Mesenchymal stem cell (in vitro differentiated cells and primary cell): ENCODE data around the gene FAM13A.

ENCODE experiments used
- DNase-seq: peaks from one replicate; pipeline ENCODE4 v3.0.0-alpha.2; 2013
- H2AFZ ChIP-seq: one replicate; pipeline ENCODE4 v1.6.1; 2013; ENCODE audit warnings: low read depth, mild to moderate bottlenecking, control low read depth, inconsistent platforms, low read length, moderate library complexity
- H2AK5ac ChIP-seq: 2 replicates; pipeline ENCODE4 v1.6.1; 2013; ENCODE audit warnings: low read length, moderate library complexity, mild to moderate bottlenecking, inconsistent platforms; ENCODE audit not compliant: severe bottlenecking
- H2BK120ac ChIP-seq: one replicate; pipeline ENCODE4 v1.6.1; 2013; ENCODE audit warnings: low read depth, mild to moderate bottlenecking, inconsistent platforms, low read length, moderate library complexity
- H2BK12ac ChIP-seq, 2 experiments: one replicate each; pipeline ENCODE4 v1.6.1; 2013; ENCODE audit warnings: inconsistent platforms in 2 of 2, low read length in 2 of 2, mild to moderate bottlenecking in 2 of 2, moderate library complexity in 2 of 2, control low read depth in 1 of 2
- H2BK15ac ChIP-seq: one replicate; pipeline ENCODE4 v1.6.1; 2013; ENCODE audit warnings: mild to moderate bottlenecking, low read depth, inconsistent platforms; ENCODE audit not compliant: poor library complexity, severe bottlenecking
- H2BK5ac ChIP-seq: 2 replicates; pipeline ENCODE4 v1.6.1; 2013; ENCODE audit warnings: low read depth, mild to moderate bottlenecking, low read length, control low read depth, inconsistent platforms; ENCODE audit not compliant: poor library complexity, severe bottlenecking
- H3K14ac ChIP-seq, 2 experiments: one replicate each; pipeline ENCODE4 v1.6.1; 2013; ENCODE audit warnings: inconsistent platforms in 2 of 2, low read length in 2 of 2, control low read depth in 1 of 2, mild to moderate bottlenecking in 1 of 2, moderate library complexity in 1 of 2
- H3K18ac ChIP-seq, 2 experiments: one replicate each; pipeline ENCODE4 v1.6.1; 2013; ENCODE audit warnings: inconsistent platforms in 2 of 2, low read length in 2 of 2, control low read depth in 1 of 2, low read depth in 1 of 2, mild to moderate bottlenecking in 1 of 2
- H3K23ac ChIP-seq, 2 experiments: one replicate each; pipeline ENCODE4 v1.6.1; 2013; ENCODE audit warnings: inconsistent platforms in 2 of 2, low read length in 2 of 2, mild to moderate bottlenecking in 2 of 2, moderate library complexity in 2 of 2, control low read depth in 1 of 2
- H3K27ac ChIP-seq: 2 replicates; pipeline ENCODE4 v1.5.1; 2013; ENCODE audit warnings: mild to moderate bottlenecking, moderate library complexity, low read length, control low read depth, inconsistent platforms; ENCODE audit not compliant: poor library complexity, severe bottlenecking
- H3K27me3 ChIP-seq, 2 experiments: 2 replicates each; pipeline versions ENCODE4 v1.6.1 to v1.7.0; 2013; ENCODE audit warnings: low read length in 2 of 2, mild to moderate bottlenecking in 2 of 2, moderate library complexity in 2 of 2, control low read depth in 1 of 2, inconsistent platforms in 1 of 2; ENCODE audit not compliant: control insufficient read depth in 1 of 2, insufficient read depth in 1 of 2
- H3K36me3 ChIP-seq, 2 experiments: 2 replicates each; pipeline versions ENCODE4 v1.6.1 to v1.7.0; 2013; ENCODE audit warnings: low read length in 2 of 2, control low read depth in 1 of 2, inconsistent platforms in 1 of 2, low read depth in 1 of 2, mild to moderate bottlenecking in 1 of 2; ENCODE audit not compliant: insufficient read depth in 2 of 2, control insufficient read depth in 1 of 2
- H3K4ac ChIP-seq, 2 experiments: one replicate each; pipeline ENCODE4 v1.6.1; 2013; ENCODE audit warnings: inconsistent platforms in 2 of 2, low read length in 2 of 2, mild to moderate bottlenecking in 2 of 2, moderate library complexity in 2 of 2, control low read depth in 1 of 2, low read depth in 1 of 2
- H3K4me1 ChIP-seq: 2 replicates; pipeline ENCODE4 v1.6.1; 2013; ENCODE audit warnings: low read depth, low read length, control low read depth; ENCODE audit not compliant: control insufficient read depth, insufficient read depth
- H3K4me2 ChIP-seq: 2 replicates; pipeline ENCODE4 v1.6.1; 2013; ENCODE audit warnings: low read length, mild to moderate bottlenecking, inconsistent platforms; ENCODE audit not compliant: poor library complexity, severe bottlenecking
- H3K4me3 ChIP-seq, 2 experiments: 2 replicates each; pipeline versions ENCODE4 v1.5.1 to v1.7.0; 2013; ENCODE audit warnings: low read length in 2 of 2, mild to moderate bottlenecking in 2 of 2, control low read depth in 1 of 2, low read depth in 1 of 2; ENCODE audit not compliant: insufficient read depth in 1 of 2
- H3K79me1 ChIP-seq: replicated peaks from 2 replicates; pipeline ENCODE4 v1.6.1; 2013; ENCODE audit warnings: mild to moderate bottlenecking, control low read depth, low read length, inconsistent platforms; ENCODE audit not compliant: poor library complexity, severe bottlenecking
- H3K9ac ChIP-seq: 2 replicates; pipeline ENCODE4 v1.7.0; 2013; ENCODE audit warnings: mild to moderate bottlenecking, low read length, moderate library complexity
- H3K9me3 ChIP-seq: 2 replicates; pipeline ENCODE4 v1.7.0; 2013; ENCODE audit warnings: mild to moderate bottlenecking, low read length; ENCODE audit not compliant: control insufficient read depth
- H4K8ac ChIP-seq: one replicate; pipeline ENCODE4 v1.6.1; 2013; ENCODE audit warnings: inconsistent platforms, mild to moderate bottlenecking, low read length, moderate library complexity
- H4K91ac ChIP-seq: one replicate; pipeline ENCODE4 v1.6.1; 2013; ENCODE audit warnings: mild to moderate bottlenecking, low read length, inconsistent platforms
- WGBS: methylation state at CpG from one replicate; pipeline ENCODE4 v1.1.7; 2013; ENCODE audit warnings: mixed read lengths; 5-methylcytosine and 5-hydroxymethylcytosine counted together

Gene FAM13A

DNA sequence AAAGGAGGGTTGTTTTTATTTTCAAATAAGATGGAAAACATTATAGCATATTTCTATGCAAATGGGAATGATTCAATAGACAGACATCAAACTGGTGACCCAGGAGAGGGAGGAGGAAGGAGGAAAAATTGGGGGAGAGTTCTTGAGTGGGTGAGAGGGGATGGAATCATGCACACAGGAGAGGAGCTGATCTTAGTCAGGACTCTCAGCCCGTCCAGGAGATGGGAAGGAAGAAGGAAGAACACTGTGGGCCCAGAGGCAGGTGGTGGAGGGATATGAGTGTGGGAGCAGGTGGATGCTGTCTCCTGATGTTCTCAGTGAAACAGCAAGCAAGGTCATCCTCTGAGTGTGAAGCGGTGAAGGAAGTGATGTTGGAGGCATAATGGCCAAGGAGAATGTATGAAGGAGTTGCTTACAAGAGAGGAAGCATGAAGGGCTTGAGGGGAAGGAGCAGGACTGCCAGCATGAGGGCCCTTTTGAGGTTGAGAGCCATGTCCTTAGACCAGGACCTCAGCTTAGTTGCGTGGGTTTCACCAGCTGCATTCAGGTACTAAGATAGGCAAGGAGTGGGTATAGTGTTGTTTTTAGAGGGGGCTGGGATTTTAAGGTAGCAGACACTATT lies 197.7 kb downstream of the FAM13A start:
- 88% methylated on average over 3 of the region's 3 CpGs for WGBS
- Histone ChIP-seq H3K18ac (peak overlapping the region in 1 of 2 experiments; percentile 11), H2BK15ac (peak overlapping the region; percentile 28), H3K23ac (no peak overlapping the region), H2BK5ac (no peak overlapping the region), H3K4me3 (no peak overlapping the region), H3K4ac (peak overlapping the region in 1 of 2 experiments; percentile 86), H3K27ac (no peak overlapping the region), H3K4me1 (no peaks in the 10 kb centered on the region), H2AK5ac (no peak overlapping the region), H3K36me3 (no peaks in the 10 kb centered on the region), H3K4me2 (no peak overlapping the region), H4K91ac (peak overlapping the region; percentile 14), H4K8ac (no peak overlapping the region), H3K9me3 (no peaks in the 10 kb centered on the region), H2BK12ac (peak overlapping the region in 1 of 2 experiments; percentile 94), H3K79me1 (no peaks in the 10 kb centered on the region), H3K9ac (no peak overlapping the region), H2AFZ (peak overlapping the region; percentile 61), H3K27me3 (no peaks in the 10 kb centered on the region), H2BK120ac (no peak overlapping the region), H3K14ac (peak overlapping the region in 1 of 2 experiments; percentile 91)
- no peak for DNase-seq

DNA sequence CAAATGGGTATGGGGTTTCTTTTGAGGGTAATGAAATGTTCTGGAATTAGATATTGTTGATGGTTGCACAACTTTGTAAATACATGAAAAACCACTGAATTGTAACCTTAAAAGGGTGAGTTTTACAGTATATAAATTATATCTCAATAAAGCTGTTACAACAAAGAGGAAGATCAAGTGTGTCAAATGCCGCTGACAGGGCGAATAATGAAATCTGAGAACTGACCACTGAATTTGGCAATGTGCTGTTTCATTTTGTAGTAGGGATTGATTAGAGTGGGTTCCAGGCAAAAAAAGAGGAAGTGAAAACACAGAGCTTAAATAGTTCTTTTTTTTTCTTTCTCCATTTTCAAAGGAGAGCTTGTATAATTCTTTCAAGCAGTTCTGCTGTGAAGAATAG lies 198.2 kb downstream of the FAM13A start:
- Histone ChIP-seq H2BK12ac (no peak overlapping the region), H2AFZ (no peak overlapping the region), H3K9ac (no peak overlapping the region), H3K4me2 (no peak overlapping the region), H3K79me1 (no peaks in the 10 kb centered on the region), H4K91ac (no peak overlapping the region), H3K9me3 (no peaks in the 10 kb centered on the region), H2BK120ac (no peak overlapping the region), H3K27me3 (no peaks in the 10 kb centered on the region), H3K27ac (no peak overlapping the region), H3K4me1 (no peaks in the 10 kb centered on the region), H3K18ac (no peak overlapping the region), H3K4ac (no peak overlapping the region), H3K14ac (no peak overlapping the region), H2BK5ac (no peak overlapping the region), H2BK15ac (no peak overlapping the region), H2AK5ac (no peak overlapping the region), H3K36me3 (no peaks in the 10 kb centered on the region), H3K23ac (no peak overlapping the region), H3K4me3 (no peak overlapping the region), H4K8ac (no peak overlapping the region)
- no peak for DNase-seq
- 100% methylated on average over 2 of the region's 2 CpGs for WGBS

DNA sequence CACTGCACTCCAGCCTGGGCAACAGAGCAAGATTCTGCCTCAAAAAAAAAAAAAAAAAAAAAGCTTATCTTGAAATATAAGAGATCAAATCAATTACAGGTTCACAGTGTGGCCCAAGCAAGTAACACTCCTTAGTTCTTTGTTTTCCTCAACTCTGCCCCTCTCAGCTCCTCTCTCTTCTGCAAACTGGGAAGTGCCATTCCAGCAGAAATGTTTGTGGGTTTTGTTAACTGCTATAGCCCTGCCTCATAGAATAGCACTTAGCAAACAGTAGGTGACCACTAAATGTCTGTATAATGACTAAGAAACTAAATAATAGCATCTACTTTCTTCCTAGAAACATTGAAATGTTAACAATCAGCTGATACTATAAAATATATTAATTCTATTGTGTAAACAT lies 199.4 kb downstream of the FAM13A start:
- no peak overlapping the region for H3K23ac ChIP-seq
- no peak overlapping the region for H4K8ac ChIP-seq

DNA sequence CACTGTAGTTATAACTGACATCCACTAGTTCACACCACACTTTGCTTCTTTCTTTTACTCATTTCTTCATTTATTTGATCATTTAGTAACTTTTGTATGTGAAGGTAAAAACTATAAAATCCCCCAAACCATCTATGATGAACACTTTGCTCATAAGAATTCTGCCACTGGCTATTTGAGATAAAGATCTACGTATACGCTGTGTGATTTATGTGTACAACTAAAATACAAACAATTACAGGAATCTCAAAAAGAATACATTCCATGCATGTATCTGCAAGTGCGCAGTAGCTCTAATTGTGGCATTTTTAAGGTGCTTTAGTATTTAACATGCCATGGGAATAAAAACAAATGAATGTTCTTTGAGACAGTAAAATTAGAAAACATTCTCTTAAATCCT lies 202.5 kb downstream of the FAM13A start:
- WGBS: 87% methylated on average over 3 of the region's 3 CpGs
- no peak overlapping the region for H3K4ac ChIP-seq

More for the DNA sequence above, 199.4 kb downstream of the FAM13A start:
- Histone ChIP-seq H2BK5ac (no peak overlapping the region), H3K36me3 (no peaks in the 10 kb centered on the region), H3K4ac (no peak overlapping the region), H2AK5ac (no peak overlapping the region), H3K14ac (no peak overlapping the region), H3K4me2 (no peak overlapping the region), H3K9me3 (no peaks in the 10 kb centered on the region), H2BK120ac (no peak overlapping the region), H3K27ac (no peak overlapping the region), H2AFZ (no peak overlapping the region), H3K79me1 (no peaks in the 10 kb centered on the region), H3K4me3 (no peak overlapping the region), H3K27me3 (no peaks in the 10 kb centered on the region), H3K4me1 (no peaks in the 10 kb centered on the region), H3K9ac (no peak overlapping the region), H4K91ac (no peak overlapping the region), H2BK12ac (no peak overlapping the region), H2BK15ac (no peak overlapping the region), H3K18ac (no peak overlapping the region)
- no peak for DNase-seq

More for the DNA sequence above, 202.5 kb downstream of the FAM13A start:
- no peak overlapping the region for H3K4me2 ChIP-seq
- no peak overlapping the region for H2AK5ac ChIP-seq
- no peak overlapping the region for H3K14ac ChIP-seq
- H3K79me1 ChIP-seq: no peaks in the 10 kb centered on the region
- no peaks in the 10 kb centered on the region for H3K36me3 ChIP-seq
- no peak overlapping the region for H2BK5ac ChIP-seq
- no peak overlapping the region for H2BK12ac ChIP-seq
- H3K27me3 ChIP-seq: no peaks in the 10 kb centered on the region
- no peak overlapping the region for H2AFZ ChIP-seq
- no peak for DNase-seq
- H3K9ac ChIP-seq: no peak overlapping the region
- no peak overlapping the region for H3K23ac ChIP-seq
- H3K18ac ChIP-seq: no peak overlapping the region
- no peak overlapping the region for H3K4me3 ChIP-seq
- H4K91ac ChIP-seq: no peak overlapping the region
- H3K27ac ChIP-seq: no peak overlapping the region
- no peak overlapping the region for H2BK120ac ChIP-seq
- H2BK15ac ChIP-seq: no peak overlapping the region
- H3K4me1 ChIP-seq: no peaks in the 10 kb centered on the region
- H3K9me3 ChIP-seq: no peaks in the 10 kb centered on the region
- H4K8ac ChIP-seq: no peak overlapping the region
